HepG2 (cell line): ENCODE measurements around the gene FGGY. TPM values are rescaled to one million over a fixed set of nuclear protein-coding genes. Genes with fewer than 3 reads are reported as not detected.
A peak's percentile ranks its signal among the peaks of the same experiment; 100 is the strongest.

Source experiments
- ATAC-seq: fragments of 200-7000 bp; cut with Tn5 transposase; 3 replicates; pipeline ENCODE4 v1.9.1; 2020; ENCODE audit warnings: mild to moderate bottlenecking, moderate library complexity
- BruUV-seq: library from RNA; stranded (reverse); fragments of 400-500 nt; replicated peaks from 2 replicates; lab custom pipeline; 2021; lab: Mats Ljungman, UMichigan
- CTCF ChIA-PET: fragments of 300-600 bp; formaldehyde crosslinking; extraction: SDS; loops from one replicate; lab custom pipeline; 2021; ENCODE audit warnings: low total read pairs, inconsistent platforms, low intra/inter-chr PET ratio; lab: Yijun Ruan, JAX
- POLR2A ChIA-PET: fragments of 350-600 bp; sonication (Branson Sonifier 250); formaldehyde crosslinking; loops from one replicate; lab custom pipeline; 2020; ENCODE audit warnings: antibody characterized with exemption, inconsistent platforms; lab: Yijun Ruan, JAX
- DNase-seq: peaks from one replicate; pipeline ENCODE4 v3.0.0-alpha.2; 2015; ENCODE audit warnings: low spot score
- FAIRE-seq: peaks from 3 replicates; lab custom pipeline; 2011; peaks lifted over from hg19 to GRCh38; lab: Jason Lieb, UNC
- H2AFZ ChIP-seq: one replicate; pipeline ENCODE4 v1.6.1; 2011; ENCODE audit warnings: low read length, inconsistent platforms
- H3K27ac ChIP-seq: fragments of 300-600 bp; 3 replicates; pipeline ENCODE4 v1.8.0; 2011; ENCODE audit warnings: mixed run types, mild to moderate bottlenecking, mixed read lengths, low read length, inconsistent platforms; ENCODE audit not compliant: insufficient read depth; ENCODE audit errors: extremely low read length
- H3K27me3 ChIP-seq, 2 experiments: fragments of 200-600 bp in 1 of 2; 2 replicates in 1 of 2; 3 replicates in 1 of 2; pipeline versions ENCODE4 v1.6.0 to v1.8.0; 2011; ENCODE audit warnings: low read length in 2 of 2, mild to moderate bottlenecking in 2 of 2, moderate library complexity in 2 of 2, inconsistent platforms in 1 of 2; ENCODE audit not compliant: insufficient read depth in 2 of 2, control insufficient read depth in 1 of 2
- H3K36me3 ChIP-seq, 2 experiments: fragments of 200-600 bp in 1 of 2; replicated peaks in 1 of 2; 2 replicates in 1 of 2; 3 replicates in 1 of 2; pipeline versions ENCODE4 v1.5.1 to v1.8.0; 2011; ENCODE audit warnings: low read length in 2 of 2, inconsistent platforms in 1 of 2; ENCODE audit not compliant: insufficient read depth in 2 of 2, control insufficient read depth in 1 of 2
- H3K4me1 ChIP-seq: 2 replicates; pipeline ENCODE4 v1.5.1; 2012; ENCODE audit warnings: low read length, inconsistent platforms; ENCODE audit not compliant: insufficient read depth
- H3K4me2 ChIP-seq: 2 replicates; pipeline ENCODE4 v1.6.0; 2011; ENCODE audit warnings: low read depth, low read length, inconsistent platforms
- H3K4me3 ChIP-seq, 3 experiments: fragments of 200-600 bp in 1 of 3; sonication (generic), shearing (Covaris generic) in 1 of 3; replicated peaks in 1 of 3; 2 replicates each; pipeline ENCODE4 v1.5.1; 2011 to 2016; ENCODE audit warnings: low read length in 3 of 3, inconsistent platforms in 2 of 3, low read depth in 2 of 3, mild to moderate bottlenecking in 2 of 3, control low read depth in 1 of 3, mixed read lengths in 1 of 3; ENCODE audit not compliant: insufficient read depth in 1 of 3
- H3K79me2 ChIP-seq: one replicate; pipeline ENCODE4 v1.6.1; 2011; ENCODE audit warnings: low read length, inconsistent platforms; ENCODE audit not compliant: insufficient read depth
- H3K9ac ChIP-seq: 2 replicates; pipeline ENCODE4 v1.6.0; 2011; ENCODE audit warnings: mild to moderate bottlenecking, low read depth, low read length, inconsistent platforms; ENCODE audit not compliant: insufficient read depth
- H3K9me3 ChIP-seq: 2 replicates; pipeline ENCODE4 v1.5.1; 2012; ENCODE audit warnings: mild to moderate bottlenecking, low read length
- H4K20me1 ChIP-seq: 2 replicates; pipeline ENCODE4 v1.6.0; 2011; ENCODE audit warnings: inconsistent platforms, mild to moderate bottlenecking, low read length, moderate library complexity; ENCODE audit not compliant: insufficient read depth
- ATF7 ChIP-seq, 2 experiments: fragments of 450-650 bp in 1 of 2; sonication (generic) in 1 of 2; formaldehyde crosslinking in 1 of 2; IDR thresholded peaks; 2 replicates each; pipeline versions ENCODE4 v1.4.0 to v1.6.1; 2016 to 2020; ENCODE audit warnings: antibody characterized with exemption in 1 of 2, mild to moderate bottlenecking in 1 of 2, missing genetic modification reagents in 1 of 2
- BCLAF1 ChIP-seq: fragments of 450-650 bp; IDR thresholded peaks from 2 replicates; pipeline ENCODE4 v1.6.1; 2017; ENCODE audit warnings: mild to moderate bottlenecking
- CEBPB ChIP-seq: IDR thresholded peaks from 2 replicates; pipeline ENCODE4 v1.6.1; 2011; ENCODE audit warnings: low read depth, low read length, improper control_type of control experiment, borderline replicate concordance
- CEBPG ChIP-seq: IDR thresholded peaks from 2 replicates; pipeline ENCODE4 v1.6.1; 2016
- CREB1 ChIP-seq, 2 experiments: fragments of 450-650 bp in 1 of 2; IDR thresholded peaks; 2 replicates each; pipeline ENCODE4 v1.6.1; 2016 to 2017; ENCODE audit warnings: control low read depth in 1 of 2, mild to moderate bottlenecking in 1 of 2, missing compliant biosample characterization in 1 of 2, missing genetic modification characterization in 1 of 2
- GATAD2A ChIP-seq: IDR thresholded peaks from 2 replicates; pipeline ENCODE4 v1.6.1; 2016
- HOMEZ ChIP-seq: IDR thresholded peaks from 2 replicates; pipeline ENCODE4 v1.6.1; 2016; ENCODE audit warnings: low read depth
- MBD4 ChIP-seq: IDR thresholded peaks from 2 replicates; pipeline ENCODE4 v1.6.1; 2012; ENCODE audit warnings: low read length, inconsistent platforms, borderline replicate concordance
- NR2F6 ChIP-seq, 2 experiments: IDR thresholded peaks; 2 replicates each; pipeline ENCODE4 v1.6.1; 2016; ENCODE audit warnings: antibody characterized with exemption in 1 of 2, mild to moderate bottlenecking in 1 of 2
- RAD51 ChIP-seq: fragments of 450-650 bp; IDR thresholded peaks from 2 replicates; pipeline ENCODE4 v1.6.1; 2016; ENCODE audit warnings: borderline replicate concordance
- REST ChIP-seq, 2 experiments: IDR thresholded peaks; 2 replicates each; pipeline ENCODE4 v1.6.1; 2011 to 2012; ENCODE audit warnings: low read length in 2 of 2, borderline replicate concordance in 1 of 2, low read depth in 1 of 2, mild to moderate bottlenecking in 1 of 2, moderate library complexity in 1 of 2
- SIX4 ChIP-seq: sonication (generic); formaldehyde crosslinking; IDR thresholded peaks from 2 replicates; pipeline ENCODE4 v1.4.0; 2020; ENCODE audit warnings: missing genetic modification reagents
- ZBTB21 ChIP-seq: sonication (generic); formaldehyde crosslinking; IDR thresholded peaks from 2 replicates; pipeline ENCODE4 v1.4.0; 2020; ENCODE audit warnings: missing genetic modification reagents
- ZNF605 ChIP-seq: sonication (generic); formaldehyde crosslinking; IDR thresholded peaks from 2 replicates; pipeline ENCODE4 v1.8.0; 2022; ENCODE audit warnings: mild to moderate bottlenecking, missing genetic modification reagents
- ZNF644 ChIP-seq: IDR thresholded peaks from 2 replicates; pipeline ENCODE4 v1.6.1; 2016; ENCODE audit warnings: low read depth
- WGBS: methylation state at CpG from one replicate; pipeline ENCODE4 v1.1.6; 2017; ENCODE audit warnings: low lambda C conversion rate; 5-methylcytosine and 5-hydroxymethylcytosine counted together
- in situ Hi-C: cut with HindIII; loops from 2 replicates; pipeline ENCODE4 v1.10.0; 2017; ENCODE audit warnings: low pct_unique_long_range_greater_than_20kb; ENCODE audit not compliant: extremely low pct_ligation_motif_present
- intact Hi-C: fragments of 100-400 bp; cut with micrococcal nuclease; formaldehyde crosslinking; loops from one replicate; pipeline ENCODE4 v1.10.0; 2022; ENCODE audit not compliant: unreplicated experiment
- polyA plus RNA-seq, 8 experiments: library from polyadenylated mRNA; depleted of rRNA in 3 of 8; stranded (reverse) in 7 of 8; unstranded in 1 of 8; fragments of >200 nt; fragmentation: Illumina TruSeq in 4 of 8; extraction: Trizol in 4 of 8; gene quantifications; 2 replicates each; pipeline versions ENCODE4 v1.2.1 to v1.2.3, GENCODE V29; 2011 to 2016; ENCODE audit warnings: low read depth in 4 of 8, missing spikeins in 1 of 8, mixed read lengths in 1 of 8; ENCODE audit not compliant: insufficient read depth in 1 of 8
- total RNA-seq, 5 experiments: library from RNA; depleted of rRNA; stranded (reverse); fragments of >200 nt; fragmentation: Illumina TruSeq; extraction: Trizol; gene quantifications; 2 replicates each; pipeline ENCODE4 v1.2.3, GENCODE V29; 2016; ENCODE audit warnings: low read depth in 1 of 5

FGGY gene
- total and polyA plus RNA-seq, 2 of the 13 experiments (the other 11 are each of a cell fraction or from before 2014, with no cell fraction given): 15.7 to 27.5 TPM

- H3K27ac ChIP-seq: no peak overlapping the region
- CTCF ChIA-PET: no interaction called here
- H3K27me3 ChIP-seq: no peaks in the 10 kb centered on the region
- BruUV-seq: no TSS peak
- peaks cover 35% of the 10 kb centered on the region for H3K4me1 ChIP-seq
- no peak for DNase-seq
- H3K9ac ChIP-seq: no peak overlapping the region
- POLR2A ChIA-PET: no interaction called here
- 79% methylated on average over 4 of the region's 4 CpGs for WGBS
- H3K4me2 ChIP-seq: no peak overlapping the region
- no peaks in the 10 kb centered on the region for H3K36me3 ChIP-seq
- no peak overlapping the region for H3K4me3 ChIP-seq
- intact Hi-C loops (no loop called here), in situ Hi-C loops (no loop called here)
- H3K9me3 ChIP-seq: no peaks in the 10 kb centered on the region
- TF ChIP-seq GATAD2A: peak; percentile 35; the same call in 1 of the 2 replicates
- peak in 1 of 2 experiments; percentile 21; a peak in 1 of 4 replicates for TF ChIP-seq REST (IDR thresholded peaks at IDR 0.05; ENCODE audit: borderline replicate concordance in 1 of 2, low read depth in 1 of 2, low read length in 2 of 2)
- TF ChIP-seq BCLAF1: no peak
- TF ChIP-seq ZBTB21 (CRISPR knock-in tag): peak; percentile 79
- TF ChIP-seq SIX4 (CRISPR knock-in tag): no peak
- TF ChIP-seq CEBPG: peak; percentile 64
- no peak for TF ChIP-seq NR2F6 (IDR thresholded peaks at IDR 0.05)
- no peak for TF ChIP-seq NR2F6 (CRISPR knock-in tag; IDR thresholded peaks at IDR 0.05)
- TF ChIP-seq MBD4: no peak
- no peak for TF ChIP-seq ZNF605 (CRISPR knock-in tag)
- TF ChIP-seq ATF7 (IDR thresholded peaks at IDR 0.05): peak; percentile 43; the same call in 1 of the 2 replicates
- TF ChIP-seq ATF7 (CRISPR knock-in tag; IDR thresholded peaks at IDR 0.05): no peak
- TF ChIP-seq HOMEZ (CRISPR knock-in tag): peak; percentile 13; the same call in 1 of the 2 replicates
- TF ChIP-seq CEBPB: peak; percentile 81
- TF ChIP-seq RAD51: no peak
- TF ChIP-seq ZNF644 (CRISPR knock-in tag): peak; percentile 84
- TF ChIP-seq CREB1 (IDR thresholded peaks at IDR 0.05): no peak
- TF ChIP-seq CREB1 (CRISPR knock-in tag; IDR thresholded peaks at IDR 0.05): peak; percentile 42
- ATAC-seq: no peak
- peak; percentile 46 for FAIRE-seq
- H4K20me1 ChIP-seq: no peaks in the 10 kb centered on the region
- no peak overlapping the region for H2AFZ ChIP-seq
- no peaks in the 10 kb centered on the region for H3K79me2 ChIP-seq
Measured at GRCh38 chr1:59500950-59501742, 204.3 kb downstream of the FGGY start.
